Nucleus accumbens (tissue), 56 donors: ENCODE measurements around the gene KCNIP4.

ENCODE experiments used
- DNase-seq, 56 donors: peaks; one replicate each; lab custom pipeline; 2025; lab: John Stamatoyannopoulos, UW

Gene KCNIP4

DNA sequence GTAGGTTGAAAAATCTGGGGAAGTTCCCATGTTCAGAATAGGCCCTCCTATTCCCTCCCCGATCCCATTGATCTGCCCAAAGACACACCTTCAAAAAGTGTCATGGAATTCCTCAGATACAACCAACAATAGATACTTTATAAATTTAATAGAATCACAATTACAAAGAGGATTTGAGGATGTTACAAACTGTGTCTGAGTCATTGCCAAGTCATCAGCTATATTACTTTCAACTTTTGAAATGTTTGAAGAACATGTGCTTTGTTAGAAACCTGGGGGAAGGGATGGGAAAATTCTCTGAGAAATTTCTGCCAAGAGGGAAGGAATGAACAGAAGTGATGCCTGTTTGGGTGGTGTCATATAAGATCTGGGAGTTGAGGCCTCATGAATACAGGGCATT, 46.7 kb downstream of the KCNIP4 start:
- no peak for DNase-seq

DNA sequence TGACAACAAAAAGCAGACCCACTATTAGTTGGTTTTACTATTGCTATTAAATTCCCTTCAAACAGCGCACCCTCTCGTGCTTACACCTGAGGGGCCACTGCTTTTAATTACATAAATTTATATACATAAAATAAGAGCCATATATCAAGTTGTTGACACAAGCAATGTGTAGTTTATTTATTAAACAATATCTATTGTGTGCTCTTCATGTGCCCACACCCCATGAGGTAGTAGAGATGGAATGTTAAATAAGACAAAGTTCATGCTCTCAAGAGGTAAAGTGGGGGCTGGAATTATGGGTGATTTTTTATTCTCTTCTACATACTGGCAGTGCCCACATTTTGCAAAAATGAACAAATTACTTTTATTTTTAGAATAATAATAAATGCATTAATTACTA, 47.3 kb downstream of the KCNIP4 start:
- no peak for DNase-seq

DNA sequence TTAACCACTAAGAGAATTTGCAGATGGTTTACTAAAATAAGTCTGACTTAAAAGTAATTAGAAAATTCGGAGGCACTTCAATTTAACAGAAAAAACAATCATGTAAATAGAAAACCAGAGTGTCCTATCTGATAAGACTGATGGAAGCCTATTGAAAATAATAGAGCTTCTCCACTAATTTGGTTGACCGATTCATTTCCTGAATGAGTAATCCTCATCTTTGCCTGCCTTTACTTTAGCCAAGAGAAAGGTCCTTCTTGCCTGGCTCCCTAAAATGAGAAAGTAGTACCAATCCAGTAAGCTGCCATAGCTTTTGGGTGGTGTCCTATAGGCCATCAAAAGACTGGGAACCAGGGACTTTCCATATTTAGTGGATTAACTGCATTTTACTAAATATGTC, 48.4 kb downstream of the KCNIP4 start:
- DNase-seq = no peak

DNA sequence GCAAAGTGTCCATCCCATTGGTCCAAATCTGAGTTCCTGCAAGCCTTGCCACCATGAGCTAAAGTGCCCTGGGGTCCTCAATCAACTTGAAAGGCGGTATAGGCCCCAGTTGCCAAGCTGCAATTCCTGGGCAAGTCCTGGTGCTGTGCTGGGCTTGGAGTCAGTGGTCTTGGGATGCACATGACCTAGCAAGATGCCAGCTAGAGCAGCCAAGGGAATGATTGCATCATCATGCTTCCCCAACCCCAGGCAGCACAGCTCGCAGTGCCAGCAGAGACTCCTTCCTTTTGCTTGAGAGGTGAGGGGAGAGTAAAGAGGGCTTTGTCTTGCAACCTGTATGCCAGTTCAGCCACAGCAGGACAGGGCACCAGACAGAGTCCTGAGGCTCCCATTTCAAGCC, 50.5 kb downstream of the KCNIP4 start:
- no peak for DNase-seq

DNA sequence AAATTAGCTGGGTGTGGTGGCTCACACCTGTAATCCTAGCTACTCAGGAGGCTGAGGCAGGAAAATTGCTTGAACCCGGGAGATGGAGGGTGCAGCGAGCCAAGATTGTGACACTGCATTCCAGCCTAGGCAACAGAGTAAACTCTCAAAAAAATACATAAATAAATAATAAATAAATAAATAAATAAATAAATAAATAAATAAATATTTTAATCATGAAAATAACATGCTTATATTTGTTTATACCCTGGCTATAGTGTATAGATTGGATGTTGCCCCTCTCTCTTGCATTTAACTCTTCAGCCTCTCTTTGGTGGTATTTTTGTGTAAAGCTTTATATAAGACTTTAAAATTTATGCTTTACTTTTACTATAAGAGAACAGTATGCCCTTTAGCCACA, 51.8 kb downstream of the KCNIP4 start:
- no peak for DNase-seq

DNA sequence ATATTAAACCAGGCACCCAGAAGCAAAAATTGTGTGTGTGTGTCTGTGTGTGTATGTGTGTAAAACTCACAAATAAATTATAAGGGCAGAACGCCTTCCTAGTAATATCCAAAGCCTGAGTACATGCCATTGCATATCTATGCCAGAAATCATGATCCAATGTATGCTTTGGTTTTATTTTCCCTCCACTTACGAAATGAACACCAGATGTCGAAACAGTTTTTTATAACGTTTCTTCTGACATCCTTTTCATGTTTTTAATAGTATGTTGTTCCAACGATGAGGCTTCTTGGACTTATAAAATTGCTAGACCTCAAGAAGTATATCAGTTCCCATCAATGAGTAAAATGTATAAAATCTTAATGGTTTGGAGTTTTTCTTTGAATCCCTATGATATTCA, 55.4 kb downstream of the KCNIP4 start:
- no peak for DNase-seq

DNA sequence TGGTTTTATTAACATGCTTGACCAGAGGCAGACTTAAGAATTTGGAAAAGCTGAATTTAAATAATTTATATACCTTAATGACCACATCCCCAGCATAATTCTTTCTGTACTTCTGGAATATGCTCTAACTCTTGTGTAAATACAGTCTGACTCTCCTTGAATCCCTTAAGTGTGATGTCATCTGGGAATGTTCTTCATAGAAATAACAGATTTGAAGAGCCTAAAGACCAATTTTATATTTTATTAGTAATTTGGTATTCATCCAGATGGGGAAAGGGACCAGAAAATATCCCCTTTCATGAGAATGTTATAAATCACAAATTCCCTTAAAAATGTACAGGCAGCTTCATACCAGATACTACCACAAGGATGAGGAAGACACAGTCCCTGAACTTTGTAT, 58.3 kb downstream of the KCNIP4 start:
- DNase-seq = no peak

DNA sequence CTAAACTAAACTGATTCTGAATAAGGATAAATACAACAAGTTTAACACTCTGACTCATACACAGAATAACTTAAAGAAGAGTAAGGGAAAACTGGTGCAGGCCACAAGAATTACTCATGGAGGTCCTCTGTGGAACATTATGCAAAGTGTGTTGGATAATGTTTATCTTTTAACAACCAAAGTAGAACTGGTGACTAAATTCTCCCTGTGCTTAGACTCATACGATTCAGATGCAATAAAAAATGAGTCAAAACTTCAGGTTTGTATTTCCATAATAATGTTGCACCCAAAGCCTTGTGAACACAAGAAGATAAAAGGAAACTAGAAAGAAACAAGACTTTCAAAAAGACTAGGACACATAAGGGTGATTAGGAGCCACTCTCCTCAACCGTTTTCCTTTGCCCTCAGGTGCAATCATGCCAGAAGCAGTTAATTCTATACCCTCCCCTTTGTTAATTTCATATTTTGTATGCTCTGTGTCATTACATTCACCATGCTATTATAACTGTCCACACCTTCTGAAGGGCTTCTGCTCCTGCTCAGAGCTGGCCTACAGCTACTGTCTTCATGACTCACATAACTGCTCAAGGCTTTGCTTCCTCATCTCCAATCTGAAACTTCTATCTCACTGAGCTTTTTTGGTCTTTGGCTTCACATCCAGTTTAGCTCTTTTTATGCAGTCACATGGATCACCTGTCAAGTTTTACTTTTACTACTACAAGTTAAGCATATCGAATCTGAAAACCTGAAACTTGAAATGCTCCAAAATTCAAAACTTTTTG, 60.2 kb downstream of the KCNIP4 start:
- DNase-seq = no peak

DNA sequence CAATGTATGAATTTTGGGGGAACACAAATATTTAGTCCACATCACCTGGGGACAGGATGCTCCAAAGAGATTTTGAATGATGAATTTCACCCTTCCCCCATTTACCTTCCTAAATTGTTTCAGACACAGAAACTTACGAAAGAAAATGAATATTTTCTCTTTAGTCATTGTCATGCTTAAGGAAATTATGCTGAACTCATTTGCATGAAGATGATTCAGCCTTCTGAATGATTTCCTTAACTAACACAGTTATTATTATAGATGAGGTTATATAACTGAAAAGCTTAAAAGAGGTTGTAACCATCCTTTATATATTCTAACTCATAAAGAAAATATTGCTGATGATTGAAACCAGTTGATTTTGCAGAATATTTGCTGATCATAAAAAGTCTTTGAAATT, 61.1 kb downstream of the KCNIP4 start:
- no peak for DNase-seq

DNA sequence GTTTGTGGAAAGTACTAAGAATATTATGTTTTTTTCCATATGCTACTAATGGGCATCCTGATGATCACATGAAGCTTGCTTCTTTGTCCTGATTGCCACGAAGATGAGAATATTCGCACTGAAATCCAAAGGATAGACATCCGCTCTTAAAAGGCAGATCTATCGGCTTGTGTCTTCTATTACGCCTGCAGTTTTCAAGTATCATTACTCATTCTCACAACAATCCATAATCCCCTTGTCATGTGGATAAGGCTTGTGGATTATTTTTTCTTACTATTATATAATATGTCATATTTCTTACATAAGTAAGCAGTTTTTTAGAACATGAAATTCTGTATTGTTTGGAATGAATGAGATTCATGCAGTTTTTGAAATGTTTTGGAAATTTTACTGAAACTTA, 62.8 kb downstream of the KCNIP4 start:
- DNase-seq = no peak

DNA sequence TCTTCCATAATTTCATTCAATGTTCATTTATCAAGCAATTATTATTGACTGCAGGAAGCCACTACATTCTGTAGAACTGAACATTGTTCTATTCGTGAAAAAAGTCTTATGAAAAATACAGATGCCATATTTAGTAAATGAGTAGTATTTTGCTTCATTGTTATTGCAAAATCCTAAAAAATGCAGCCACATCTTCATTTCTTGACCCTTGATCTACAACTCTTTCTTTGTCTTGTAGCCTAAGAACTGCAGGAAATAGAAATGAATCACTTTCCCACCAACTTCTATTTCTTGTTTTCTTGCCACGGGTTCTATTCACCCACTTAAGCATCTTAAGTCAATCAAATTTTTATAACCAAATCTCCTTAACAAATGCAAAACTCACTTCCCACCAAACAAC, 63.3 kb downstream of the KCNIP4 start:
- DNase-seq = no peak

DNA sequence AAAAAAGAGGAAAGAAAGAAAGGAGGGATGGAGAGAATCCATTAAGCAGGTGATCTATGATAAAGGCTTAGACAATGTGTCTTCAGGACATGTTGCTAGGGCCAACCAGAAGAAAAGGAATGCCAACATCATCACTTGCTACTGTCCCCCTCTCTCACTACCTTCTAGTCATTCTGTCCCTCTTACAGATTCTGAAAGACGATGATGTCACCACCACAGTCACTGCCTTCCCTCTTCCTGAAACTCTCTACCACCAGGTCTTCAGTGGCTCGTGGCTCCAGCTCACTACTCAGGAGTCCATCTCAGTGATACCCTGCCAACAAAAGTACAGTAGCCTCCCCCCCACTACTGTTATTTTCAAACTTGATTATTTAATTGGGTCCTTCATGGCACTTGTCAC, 64.0 kb downstream of the KCNIP4 start:
- no peak for DNase-seq

DNA sequence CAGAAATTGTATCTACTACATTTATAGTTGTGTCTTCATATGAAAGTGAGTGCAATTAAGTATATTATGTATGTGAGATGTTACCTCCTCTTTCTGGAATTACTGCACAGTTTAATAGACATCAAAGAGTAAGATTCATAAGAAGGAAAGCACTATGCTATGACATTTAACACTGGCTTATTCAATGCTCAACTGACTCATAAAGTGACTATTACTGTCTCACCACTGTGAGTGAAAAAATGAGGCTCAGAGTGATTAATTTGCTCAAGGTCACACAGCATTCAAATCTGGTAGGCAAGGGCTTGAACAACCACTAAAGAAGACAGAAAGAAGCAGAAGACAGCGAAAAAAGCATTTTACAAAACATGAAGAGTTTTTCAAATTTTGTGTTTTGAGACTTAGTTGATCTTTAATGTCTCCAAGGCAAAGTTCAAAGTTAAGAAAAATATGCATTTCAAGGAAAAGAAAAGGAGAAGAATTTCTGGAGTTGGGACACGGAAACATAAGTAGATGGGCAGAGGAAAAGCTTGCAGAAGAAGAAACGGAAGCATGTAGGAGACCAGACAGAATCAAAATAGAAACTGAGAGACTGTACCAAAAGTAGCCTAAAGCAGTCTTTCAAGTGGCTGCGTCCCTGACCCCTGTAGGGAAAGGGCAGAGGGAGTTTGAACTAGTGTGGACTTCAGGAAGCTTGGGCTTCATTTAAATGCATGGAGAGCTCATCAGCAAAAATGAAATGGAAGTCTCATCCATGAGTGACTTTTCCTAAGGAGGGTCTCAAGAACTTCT, 66.3 kb downstream of the KCNIP4 start:
- DNase-seq = no peak

DNA sequence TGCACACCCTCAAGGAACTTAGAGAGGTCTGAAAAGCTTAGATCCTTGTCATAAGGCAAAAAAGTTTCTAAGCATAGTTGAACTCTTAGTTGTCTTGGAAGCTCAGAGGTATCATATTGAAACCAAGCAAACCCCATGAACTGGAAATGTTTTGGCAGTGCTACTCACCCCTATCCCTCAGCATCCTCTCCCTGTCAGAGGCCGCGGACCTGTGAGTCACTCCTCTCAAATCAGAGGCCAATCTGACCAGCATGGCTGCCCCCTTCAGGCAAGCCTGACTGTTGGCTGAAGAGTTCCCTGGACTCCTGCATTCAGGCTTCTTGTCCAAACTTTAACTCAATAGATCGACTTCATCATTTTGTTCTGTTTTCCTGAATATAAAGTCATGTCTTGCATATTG, 69.4 kb downstream of the KCNIP4 start:
- no peak for DNase-seq

DNA sequence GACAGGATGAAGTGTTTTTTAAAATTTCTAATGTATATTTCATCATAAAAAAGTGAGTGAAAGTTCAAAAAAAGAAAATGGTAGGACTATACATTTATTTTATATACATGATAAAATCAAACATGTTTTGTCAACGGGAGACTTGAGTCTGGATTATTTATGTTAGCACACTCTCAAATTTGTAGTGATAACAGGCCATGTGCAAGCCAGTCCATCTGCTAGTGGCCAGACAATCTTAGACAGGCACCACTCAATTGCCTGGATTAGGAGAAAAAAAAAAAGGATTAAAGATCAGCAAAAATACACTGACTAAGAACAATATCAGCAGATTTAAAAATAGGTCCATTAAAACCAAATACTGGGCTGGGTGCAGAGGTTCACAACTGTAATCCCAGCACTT, 71.9 kb downstream of the KCNIP4 start:
- no peak for DNase-seq

DNA sequence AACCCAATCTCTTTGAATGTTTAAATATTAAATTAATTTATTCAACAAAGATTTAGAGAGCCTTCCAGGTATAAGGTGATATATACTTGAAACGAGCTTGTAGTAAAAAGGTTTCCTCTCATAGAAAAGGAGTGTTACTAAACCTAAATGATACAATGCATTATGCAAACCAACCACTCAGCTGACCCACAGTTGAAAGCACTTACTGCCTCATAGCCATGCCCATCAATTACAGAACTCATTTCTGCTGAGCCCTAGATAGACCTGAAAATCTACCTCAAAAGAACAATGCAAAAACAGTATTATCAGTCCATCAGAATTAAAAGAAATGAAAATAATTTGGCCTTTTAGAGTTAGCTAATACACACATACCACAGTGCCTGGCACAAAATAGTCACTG, 75.4 kb downstream of the KCNIP4 start:
- no peak for DNase-seq

DNA sequence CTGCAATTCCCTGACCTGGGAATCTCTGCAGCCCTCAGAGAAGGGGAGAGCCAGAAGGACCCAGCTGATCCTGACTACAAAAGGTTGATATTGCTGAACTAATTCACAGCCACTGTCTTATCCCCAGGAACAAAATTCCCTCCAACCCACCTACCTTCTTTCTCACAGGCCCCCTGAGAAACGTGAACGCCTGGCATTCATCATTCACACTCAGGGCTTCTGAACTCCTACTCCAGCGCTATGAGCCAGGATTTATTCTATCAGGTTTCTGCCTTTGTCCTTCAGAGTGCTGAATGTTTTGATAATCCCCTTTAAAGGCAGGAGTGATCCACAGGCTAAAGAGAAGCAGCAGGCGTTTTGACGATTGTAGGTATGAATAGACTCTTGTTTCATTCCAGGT, 76.5 kb downstream of the KCNIP4 start:
- no peak for DNase-seq

DNA sequence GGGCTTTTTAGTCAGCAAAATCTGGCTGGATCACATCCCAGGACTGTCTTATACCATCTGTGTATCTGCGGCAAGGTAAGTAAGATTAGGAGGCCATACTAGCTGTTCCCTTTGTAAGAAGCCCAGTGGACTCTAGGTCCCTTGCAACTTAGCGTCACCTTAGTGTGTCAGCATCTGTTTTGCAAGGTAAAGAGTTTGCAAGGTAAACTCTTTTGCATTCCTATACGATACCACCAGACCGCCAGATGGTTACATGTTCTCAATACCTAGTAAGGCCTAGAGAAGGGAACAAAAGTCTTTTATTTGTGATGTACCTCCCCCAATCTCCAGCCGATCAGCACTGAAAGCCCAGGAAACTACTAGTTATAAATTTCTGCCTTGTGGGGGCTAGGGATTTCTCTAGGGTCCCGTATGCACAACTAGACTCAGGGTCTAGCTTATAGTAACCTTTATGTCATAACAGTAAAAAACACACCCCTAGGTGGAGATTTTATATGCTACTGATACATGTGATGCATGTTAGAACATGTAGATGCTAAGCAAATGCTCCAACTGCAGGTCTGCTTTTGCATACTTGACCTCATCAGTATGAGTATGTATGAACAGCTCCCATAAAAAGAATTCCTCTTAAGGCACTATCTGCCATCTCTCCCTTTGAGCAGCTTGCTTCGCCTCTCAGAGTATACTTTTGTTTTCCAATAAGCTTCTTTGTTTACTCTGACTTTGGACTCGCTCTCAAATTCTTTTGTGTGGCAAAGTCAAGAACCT, 78.4 kb downstream of the KCNIP4 start:
- no peak for DNase-seq

DNA sequence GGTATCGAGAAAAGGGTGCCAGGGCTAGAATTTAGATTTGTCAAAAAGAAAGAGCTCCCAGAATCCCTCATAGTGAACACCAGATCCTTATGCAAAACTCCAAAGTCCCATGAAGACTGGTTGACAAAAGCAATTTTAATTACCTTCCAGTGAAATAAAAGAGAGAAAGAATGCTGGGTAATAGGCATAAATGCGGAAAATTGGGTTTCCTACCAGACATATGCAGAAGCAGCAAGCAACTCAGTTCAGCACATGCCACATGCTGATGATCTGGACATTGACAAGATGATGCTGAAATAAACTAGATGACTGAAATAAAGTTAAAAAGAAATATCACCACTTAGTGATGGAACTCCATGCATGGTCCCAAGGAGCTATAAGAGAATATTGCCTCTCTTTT, 83.9 kb downstream of the KCNIP4 start:
- DNase-seq = no peak

DNA sequence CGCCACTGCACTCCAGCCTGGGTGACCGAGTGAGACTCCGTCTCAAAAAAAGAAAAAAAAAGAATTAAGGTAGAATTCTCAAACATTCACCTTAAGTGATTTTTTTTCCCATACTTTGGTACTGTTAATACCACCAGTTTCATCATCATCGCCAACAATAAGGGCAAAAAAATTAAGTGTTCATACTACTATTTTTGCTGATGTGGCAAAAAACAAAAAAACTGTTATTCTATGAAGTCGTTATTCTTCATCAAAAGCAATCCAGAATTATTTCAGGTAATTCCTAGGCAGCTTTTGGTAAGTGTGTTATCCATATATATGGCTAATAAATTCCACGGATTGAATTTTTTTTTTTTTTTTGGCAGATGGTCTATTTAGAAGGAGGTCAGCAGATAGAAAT, 85.7 kb downstream of the KCNIP4 start:
- DNase-seq = no peak

DNA sequence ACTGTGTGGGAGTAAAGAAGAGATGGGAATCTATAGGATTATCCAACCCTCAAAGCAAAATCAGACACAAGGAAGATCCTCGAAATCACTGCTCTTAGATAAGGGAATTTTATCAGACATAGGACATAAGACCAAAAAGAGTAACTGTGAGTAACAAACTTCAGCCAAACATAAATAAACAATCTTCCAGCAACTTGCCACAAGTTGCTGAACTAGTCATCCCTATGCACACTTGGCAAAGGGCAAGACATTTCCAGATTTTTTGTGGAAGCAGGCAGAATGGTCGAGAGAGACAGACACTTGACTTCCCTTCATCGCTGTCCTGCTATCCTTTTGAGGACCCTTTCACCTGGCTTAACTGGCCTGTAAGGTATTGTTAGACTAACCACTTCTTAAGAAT, 89.6 kb downstream of the KCNIP4 start:
- no peak for DNase-seq

DNA sequence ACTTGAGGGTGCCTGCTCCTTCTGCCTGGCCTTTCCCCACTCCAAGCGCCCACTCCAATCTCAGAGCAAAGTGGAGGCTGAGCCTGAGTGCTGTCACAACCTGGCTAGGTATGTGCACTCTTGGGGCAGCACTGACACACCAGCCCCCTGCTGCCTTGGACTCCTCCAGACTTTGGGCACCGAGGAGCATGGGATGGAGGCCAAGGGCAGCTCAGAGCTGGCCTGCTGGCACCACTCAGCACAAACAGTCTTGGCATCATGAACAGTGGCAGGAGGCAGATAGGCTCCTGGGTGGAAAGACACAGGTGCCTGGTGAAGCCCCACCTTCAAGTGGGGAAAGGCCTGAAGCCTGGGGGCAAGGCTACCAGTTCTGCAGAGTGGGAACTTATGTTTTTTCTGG, 91.8 kb downstream of the KCNIP4 start:
- no peak for DNase-seq
